ENCODE measurements around the gene MYO6.
A peak's percentile ranks its signal among the peaks of the same experiment; 100 is the strongest.

Gene MYO6

DNA sequence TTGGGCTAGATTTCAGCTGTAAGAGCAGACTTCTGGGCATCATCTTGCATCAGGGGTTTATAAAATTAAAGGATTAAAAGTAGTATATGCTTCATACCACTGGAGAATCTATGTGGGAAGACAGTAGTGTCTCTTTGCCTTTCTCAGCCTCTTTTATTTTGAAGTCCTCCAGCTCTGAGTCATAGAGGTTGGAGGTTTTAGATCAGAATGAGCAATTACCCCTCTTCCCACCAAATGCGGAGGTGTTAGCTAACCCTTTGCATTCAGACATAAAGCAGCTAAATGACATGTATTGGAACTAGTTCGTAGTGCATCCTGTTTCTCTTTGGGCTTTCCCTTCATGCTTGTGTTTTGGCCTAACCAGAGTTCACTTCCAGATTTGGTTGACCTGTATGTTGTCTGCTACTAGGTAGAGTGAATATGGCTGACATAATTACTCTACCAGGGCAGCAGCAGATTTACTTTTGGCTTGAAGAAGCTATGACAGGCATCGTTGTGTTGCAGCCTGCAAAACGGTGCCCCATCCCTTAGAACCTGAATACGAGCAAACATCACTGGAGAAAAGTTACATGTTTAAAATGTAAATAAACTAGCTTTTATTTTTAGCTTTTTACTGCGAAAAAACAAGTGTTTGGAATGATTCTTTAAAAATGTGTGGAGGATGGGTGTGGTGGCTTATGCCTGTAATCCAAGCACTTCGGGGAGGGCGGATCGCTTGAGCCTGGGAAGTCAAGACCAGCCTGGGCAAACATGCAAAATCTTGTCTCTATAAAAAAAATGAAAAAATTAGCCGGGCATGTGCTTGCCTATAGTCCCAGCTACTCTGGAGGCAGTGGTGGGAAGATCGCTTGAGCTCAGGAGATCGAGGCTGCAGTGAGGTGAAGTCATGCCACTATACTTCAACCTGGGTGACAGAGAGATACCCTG lies 82.2 kb downstream of the MYO6 start:
- DNase-seq: no peak

- no peak for DNase-seq
Measured at GRCh38 chr6:75834447-75834846, 85.4 kb downstream of the MYO6 start.

- no peak for DNase-seq
Measured at GRCh38 chr6:75842191-75842590, 93.2 kb downstream of the MYO6 start.

- no peak for DNase-seq
Measured at GRCh38 chr6:75842732-75843131, 93.7 kb downstream of the MYO6 start.

- no peak for DNase-seq
Measured at GRCh38 chr6:75843396-75843795, 94.4 kb downstream of the MYO6 start.

DNA sequence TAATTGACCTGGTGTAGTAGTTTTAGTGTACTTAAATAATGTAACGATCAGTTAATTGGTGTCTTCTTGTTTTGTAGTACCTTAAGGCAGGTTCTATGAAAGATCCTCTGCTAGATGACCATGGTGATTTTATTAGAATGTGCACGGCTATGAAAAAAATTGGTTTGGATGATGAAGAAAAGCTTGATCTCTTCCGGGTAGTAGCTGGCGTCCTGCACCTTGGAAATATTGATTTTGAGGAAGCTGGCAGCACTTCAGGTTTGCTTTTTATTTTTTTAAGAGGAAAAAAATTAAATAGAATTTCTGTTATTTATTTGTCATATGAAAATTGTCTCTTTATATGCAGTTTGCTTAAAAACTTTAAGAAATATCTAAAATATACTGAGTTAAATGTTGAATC lies 99.2 kb downstream of the MYO6 start:
- DNase-seq: no peak

GRCh38 chr6:75849329-75850025 lies 100.4 kb downstream of the MYO6 start:
- no peak for DNase-seq

DNA sequence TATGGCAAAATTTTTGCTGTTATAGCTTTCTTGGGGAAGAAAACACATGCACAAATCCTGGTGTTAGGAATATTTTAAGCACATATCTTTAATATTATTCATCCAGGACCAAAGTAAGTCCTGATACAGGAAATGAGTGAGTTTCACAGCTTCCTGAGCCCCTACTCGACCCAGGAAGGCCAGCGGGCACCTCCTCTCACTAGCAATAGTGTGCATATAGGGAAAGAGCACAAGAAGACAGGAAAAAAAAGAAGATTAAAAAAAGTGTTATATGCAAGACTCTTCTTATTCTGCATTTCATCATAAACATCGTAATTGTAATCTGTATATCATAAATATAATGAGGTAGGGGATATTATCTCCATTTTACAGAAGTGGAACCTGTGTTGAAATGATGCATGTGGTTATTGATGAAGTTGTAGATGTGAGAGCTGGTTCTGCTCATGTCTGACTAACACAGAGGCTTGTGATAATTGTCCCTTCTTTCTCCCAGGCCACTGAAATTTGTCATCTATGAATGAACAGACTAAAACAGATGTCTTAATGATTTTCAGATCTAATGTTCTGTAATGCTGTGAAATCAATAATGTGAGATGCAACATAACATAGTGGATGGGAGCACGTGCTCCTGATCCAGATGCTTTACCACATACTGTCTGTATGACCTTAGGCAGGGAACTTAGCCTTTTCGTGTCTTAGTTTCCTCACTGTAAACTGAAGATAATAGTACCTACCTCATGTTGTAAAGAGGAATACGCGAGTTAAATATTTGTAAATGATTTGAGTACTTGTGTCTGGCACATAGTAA lies 101.2 kb downstream of the MYO6 start:
- no peak for DNase-seq

DNA sequence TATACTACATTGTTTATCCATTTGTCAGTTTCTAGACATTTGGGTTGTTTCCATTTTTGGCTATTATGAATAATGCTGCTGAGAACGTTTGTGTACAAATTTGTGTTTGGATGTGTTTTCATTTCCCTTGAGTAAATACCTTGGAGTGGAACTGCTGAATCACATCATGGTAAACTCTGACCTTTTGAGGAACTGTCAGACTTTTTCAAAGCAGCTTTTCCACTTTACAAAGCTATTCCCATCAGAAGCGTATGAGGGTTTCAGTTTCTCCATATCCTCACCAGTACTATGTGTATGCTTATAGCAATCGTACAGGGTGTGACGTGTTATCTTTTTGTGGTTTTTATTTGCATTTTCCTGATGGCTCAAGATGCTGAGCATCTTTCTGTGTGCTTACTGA lies 103.7 kb downstream of the MYO6 start:
- DNase-seq: no peak

DNA sequence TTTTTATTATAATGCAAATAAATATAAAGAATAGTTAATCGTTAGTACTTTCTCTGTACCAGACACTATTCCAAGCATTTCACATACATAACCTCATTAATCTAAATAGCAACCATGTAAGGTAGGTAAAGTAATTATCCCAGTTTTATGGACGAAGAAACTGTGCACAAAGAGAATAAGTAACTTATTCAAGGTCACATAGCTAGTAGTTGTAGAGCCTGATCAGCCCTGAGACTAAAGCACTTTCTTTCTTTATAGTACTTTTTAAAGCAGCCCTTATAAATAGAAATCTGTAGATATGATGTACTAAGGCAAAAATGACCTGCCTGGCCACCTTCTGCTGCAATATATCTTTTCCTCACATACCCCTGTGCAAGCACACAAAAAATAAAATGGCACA lies 104.8 kb downstream of the MYO6 start:
- DNase-seq: no peak

GRCh38 chr6:75855052-75855451 lies 106.0 kb downstream of the MYO6 start:
- DNase-seq: no peak

- DNase-seq: no peak
Measured at GRCh38 chr6:75856902-75857301, 107.9 kb downstream of the MYO6 start.

DNA sequence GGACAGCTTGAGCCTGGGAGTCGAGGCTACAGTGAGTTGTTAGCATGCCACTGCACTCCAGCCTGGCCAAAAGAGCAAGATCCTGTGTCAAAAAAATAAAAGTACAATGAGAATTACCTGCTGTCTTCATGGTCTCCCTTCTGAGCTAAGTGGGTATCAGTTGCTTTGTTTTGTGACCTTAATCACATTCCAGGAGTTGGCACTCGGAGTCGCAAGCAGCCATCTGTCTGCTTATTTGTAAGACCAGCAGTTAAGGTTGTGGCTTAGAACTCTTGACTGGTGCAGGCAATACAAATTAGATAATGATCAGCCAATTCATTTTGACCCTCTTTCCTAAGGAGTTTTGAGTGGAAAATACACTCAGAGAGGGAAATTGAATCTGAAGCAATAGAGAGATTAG lies 114.0 kb downstream of the MYO6 start:
- DNase-seq: no peak

GRCh38 chr6:75863784-75864183 lies 114.7 kb downstream of the MYO6 start:
- DNase-seq: no peak

DNA sequence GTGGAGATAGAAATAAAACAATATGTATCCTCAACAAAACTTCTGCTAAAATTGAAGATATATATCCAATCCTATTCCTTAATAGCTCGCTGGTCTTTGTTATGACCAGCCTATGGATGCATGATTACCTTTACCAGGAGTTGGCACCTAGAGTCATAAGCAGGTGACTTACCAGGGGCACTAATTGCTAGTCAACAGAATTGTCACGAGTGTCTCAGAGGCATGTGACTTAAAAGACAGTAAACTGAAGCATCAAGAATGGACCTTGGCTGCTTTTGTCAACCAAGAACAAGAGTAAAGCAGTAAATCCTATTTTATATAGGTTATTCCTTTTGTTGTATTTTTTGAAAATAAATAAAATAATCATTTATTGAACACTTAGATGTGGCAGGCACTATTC lies 115.4 kb downstream of the MYO6 start:
- no peak for DNase-seq

- DNase-seq: no peak
Measured at GRCh38 chr6:75870389-75870788, 121.3 kb downstream of the MYO6 start.

GRCh38 chr6:75874224-75874623 lies 125.2 kb downstream of the MYO6 start:
- no peak for DNase-seq

DNA sequence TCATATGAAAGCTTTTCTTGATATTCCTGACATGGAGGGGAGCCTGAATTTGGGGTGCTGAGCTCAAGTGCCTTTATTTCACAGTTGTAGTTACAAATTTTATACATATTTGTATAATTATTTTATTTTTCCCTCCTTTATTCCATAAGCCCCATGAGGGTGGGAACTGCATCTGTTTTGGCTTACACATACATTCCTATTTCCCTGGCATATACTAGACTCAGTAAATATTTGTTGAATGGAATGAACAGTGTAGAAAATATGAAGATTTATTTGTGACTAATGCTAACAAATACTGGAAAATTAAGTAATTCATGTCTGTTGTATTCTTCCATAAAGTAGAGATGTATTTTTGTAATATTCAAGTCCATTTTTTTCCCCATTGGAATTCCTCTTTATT lies 127.1 kb downstream of the MYO6 start:
- DNase-seq: no peak

DNA sequence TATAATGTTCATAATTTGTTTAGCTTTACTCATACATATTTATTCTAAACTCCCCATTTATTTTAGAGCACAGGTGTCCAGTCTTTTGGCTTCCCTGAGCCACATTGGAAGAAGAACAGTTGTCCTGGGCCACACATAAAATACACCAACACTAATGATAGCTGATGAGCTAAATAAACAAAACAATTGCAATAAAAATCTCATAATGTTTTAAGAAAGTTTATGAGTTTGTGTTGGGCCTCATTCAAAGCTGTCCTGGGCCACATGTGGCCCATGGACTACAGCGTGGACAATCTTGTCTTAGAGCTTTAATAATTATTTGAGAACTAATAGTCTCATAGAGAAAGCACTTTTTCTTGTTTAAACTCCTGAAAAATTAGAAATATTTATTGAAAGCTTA lies 131.3 kb downstream of the MYO6 start:
- no peak for DNase-seq

GRCh38 chr6:75882734-75883133 lies 133.7 kb downstream of the MYO6 start:
- no peak for DNase-seq

DNA sequence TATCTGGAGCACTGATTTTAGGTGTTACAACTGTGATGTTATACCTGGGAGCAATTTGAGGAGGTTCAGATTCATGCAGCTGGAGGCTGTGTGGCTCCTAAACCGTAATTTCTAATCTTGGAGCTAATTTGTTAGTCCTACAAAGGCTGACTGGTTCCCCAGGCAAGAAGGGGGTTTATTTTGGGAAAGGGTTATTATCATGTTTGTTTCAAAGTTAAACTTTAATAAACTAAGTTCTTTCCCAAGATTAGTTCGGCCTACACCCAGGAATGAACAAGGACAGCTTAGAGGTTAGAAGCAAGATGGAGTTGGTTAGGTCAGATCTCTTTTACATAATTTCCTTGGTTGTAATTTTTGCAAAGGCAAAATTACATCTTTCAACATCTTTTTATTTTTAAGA lies 135.8 kb downstream of the MYO6 start:
- DNase-seq: no peak

DNA sequence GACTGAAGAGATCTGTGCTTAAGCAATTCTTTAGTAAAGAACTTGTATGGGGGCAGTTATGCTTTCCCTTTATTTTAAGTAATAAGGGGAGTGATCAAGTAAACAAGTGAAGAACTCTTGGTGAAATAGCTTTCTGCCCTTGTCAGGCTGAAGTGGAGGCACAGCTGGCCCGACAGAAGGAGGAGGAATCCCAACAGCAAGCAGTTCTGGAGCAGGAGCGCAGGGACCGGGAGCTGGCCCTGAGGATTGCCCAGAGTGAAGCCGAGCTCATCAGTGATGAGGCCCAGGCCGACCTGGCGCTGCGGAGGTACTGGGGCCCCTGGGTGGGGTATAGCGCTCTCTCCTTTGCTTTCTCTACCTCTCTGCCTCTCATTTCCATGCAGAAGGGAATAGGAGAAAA lies 143.3 kb downstream of the MYO6 start:
- no peak for DNase-seq

DNA sequence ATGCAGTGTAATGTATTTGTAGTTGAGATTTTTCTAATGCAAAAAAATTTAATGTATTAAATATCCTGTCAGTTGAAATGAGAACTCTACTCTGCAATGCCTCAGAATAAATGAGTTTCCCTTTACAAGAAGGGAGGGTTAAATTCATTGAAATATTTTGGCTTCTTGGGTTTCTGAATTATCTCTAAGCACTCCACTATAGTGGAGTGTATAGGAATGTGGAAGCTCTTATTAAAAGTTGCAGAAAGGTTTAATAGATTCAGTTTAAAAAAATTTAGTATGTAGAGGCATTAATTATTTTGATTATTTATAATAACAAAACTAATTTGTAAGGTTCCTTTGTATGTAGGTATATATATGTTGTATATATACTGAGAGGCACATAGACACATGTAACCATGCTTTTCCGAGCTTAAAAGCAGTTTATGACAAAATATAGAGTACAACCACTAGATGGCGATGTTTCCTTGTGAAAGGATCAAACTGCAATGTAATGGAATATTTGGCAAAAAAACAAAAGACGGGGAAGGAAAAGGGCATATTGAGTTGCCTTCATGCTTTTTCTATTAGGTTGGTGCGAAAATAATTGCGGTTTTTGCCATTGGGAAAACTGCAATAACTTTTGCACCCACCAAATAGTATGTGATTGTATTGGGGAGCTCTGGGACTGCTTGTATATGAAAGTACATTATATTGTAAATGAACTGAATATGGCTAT lies 144.2 kb downstream of the MYO6 start:
- DNase-seq: peak; percentile 42
